Kidney (tissue), 14 donors: ENCODE results near the gene JADE3. TPM values are rescaled to one million over a fixed set of nuclear protein-coding genes. Genes with fewer than 3 reads are reported as not detected.

ENCODE experiments used
- DNase-seq, 5 donors: peaks; one replicate each; pipeline ENCODE4 v3.0.0-alpha.2; 2013 to 2020
- FAIRE-seq: peaks from 2 replicates; lab custom pipeline; 2012; peaks lifted over from hg19 to GRCh38; lab: Jason Lieb, UNC
- H3K27ac ChIP-seq, 2 donors: one replicate each; pipeline ENCODE4 v1.7.0; 2013; ENCODE audit warnings: low read depth in 2 of 2, low read length in 2 of 2, inconsistent platforms in 1 of 2
- H3K27me3 ChIP-seq: one replicate; pipeline ENCODE4 v1.7.1; 2013; ENCODE audit warnings: low read length, inconsistent platforms; ENCODE audit not compliant: control insufficient read depth, insufficient read depth
- H3K36me3 ChIP-seq, 3 donors: one replicate each; pipeline versions ENCODE4 v1.7.0 to v1.7.1; 2013; ENCODE audit warnings: low read length in 3 of 3, control low read depth in 1 of 3, inconsistent platforms in 1 of 3; ENCODE audit not compliant: insufficient read depth in 3 of 3, control insufficient read depth in 2 of 3
- H3K4me1 ChIP-seq, 3 donors: one replicate each; pipeline versions ENCODE4 v1.7.0 to v1.7.1; 2013; ENCODE audit warnings: low read length in 3 of 3, inconsistent platforms in 1 of 3, low read depth in 1 of 3; ENCODE audit not compliant: control insufficient read depth in 2 of 3, insufficient read depth in 2 of 3
- H3K4me3 ChIP-seq, 3 donors: one replicate each; pipeline versions ENCODE4 v1.7.0 to v1.8.1; 2013; ENCODE audit warnings: low read length in 3 of 3, control low read depth in 1 of 3, inconsistent platforms in 1 of 3
- H3K9ac ChIP-seq, 3 donors: one replicate each; pipeline versions ENCODE4 v1.7.0 to v1.7.1; 2013; ENCODE audit warnings: low read length in 3 of 3, control low read depth in 1 of 3, inconsistent platforms in 1 of 3
- H3K9me3 ChIP-seq, 3 donors: one replicate each; pipeline versions ENCODE4 v1.7.0 to v1.7.1; 2013; ENCODE audit warnings: low read length in 3 of 3, control low read depth in 1 of 3, inconsistent platforms in 1 of 3; ENCODE audit not compliant: control insufficient read depth in 2 of 3, insufficient read depth in 1 of 3
- CTCF ChIP-seq: IDR thresholded peaks from 3 replicates; pipeline ENCODE4 v1.5.1; 2012; ENCODE audit warnings: mild to moderate bottlenecking, moderate library complexity, borderline replicate concordance; ENCODE audit not compliant: insufficient read depth; ENCODE audit errors: extremely low read depth
- intact Hi-C: fragments of 100-400 bp; cut with DNase I; formaldehyde crosslinking; loops from one replicate; pipeline ENCODE4 v1.11.1; 2022
- polyA plus RNA-seq: library from polyadenylated mRNA; stranded (reverse); fragments of 350-450 nt; fragmentation: Illumina TruSeq; extraction: RNeasy Lipid Tissue Mini Kit (QIAGEN cat#74804); gene quantifications from one replicate; pipeline ENCODE4 v1.2.3, GENCODE V29; 2014; ENCODE audit warnings: low read depth, low replicate concordance; ENCODE audit not compliant: insufficient read depth
- total RNA-seq: library from RNA; stranded (reverse); fragmentation: NEBNext Ultra II Directional; extraction: Animal tissue kit (Norgen Biotek cat#: 25700); gene quantifications from one replicate; pipeline ENCODE4 v1.2.1, GENCODE V29; 2021
- donor health status: control.
- donor health status: control.
- donor health status: control.
- donor health status: control.
- donor health status: control.
- donor health status: DM: yes; HTN: yes; CAD: no.
- donor health status: Normal renal cell carcinoma (clear cell type).

Gene JADE3
- total and polyA plus RNA-seq, 2 donors from 2014 or later: 3.2 to 13.1 TPM

GRCh38 chrX:46941341-46941740 lies 29.1 kb downstream of the JADE3 start:
- Histone ChIP-seq H3K27me3 (no peaks in the 10 kb centered on the region), H3K4me3 (no peak overlapping the region), H3K36me3 (no peaks in the 10 kb centered on the region), H3K4me1 (no peaks in the 10 kb centered on the region), H3K9ac (no peak overlapping the region), H3K27ac (no peak overlapping the region), H3K9me3 (no peaks in the 10 kb centered on the region)
- TF ChIP-seq CTCF: no peak
- FAIRE-seq (no peak), DNase-seq (no peak)
- intact Hi-C loops: no loop called here

GRCh38 chrX:46953137-46953527 lies 40.9 kb downstream of the JADE3 start:
- intact Hi-C loops: no loop called here
- no peak for FAIRE-seq

GRCh38 chrX:46953597-46953996 lies 41.4 kb downstream of the JADE3 start:
- peak overlapping the region in 1 of 2 donors; percentile 47 for H3K27ac ChIP-seq

More at GRCh38 chrX:46953137-46953527, 40.9 kb downstream of the JADE3 start:
- no peak for DNase-seq
- TF ChIP-seq CTCF: no peak
- no peaks in the 10 kb centered on the region for H3K36me3 ChIP-seq
- H3K9ac ChIP-seq: no peak overlapping the region
- peak overlapping the region in 1 of 2 donors; percentile 28 for H3K27ac ChIP-seq
- H3K4me1 ChIP-seq: peaks cover 2 to 5% (median 3%) of the 10 kb centered on the region in 3 donors
- H3K4me3 ChIP-seq: no peak overlapping the region
- H3K27me3 ChIP-seq: no peaks in the 10 kb centered on the region
- H3K9me3 ChIP-seq: no peaks in the 10 kb centered on the region

More at GRCh38 chrX:46953597-46953996, 41.4 kb downstream of the JADE3 start:
- Histone ChIP-seq H3K36me3 (no peaks in the 10 kb centered on the region), H3K9me3 (no peaks in the 10 kb centered on the region), H3K27me3 (no peaks in the 10 kb centered on the region), H3K4me1 (peaks cover 2 to 5% (median 3%) of the 10 kb centered on the region in 3 donors), H3K9ac (no peak overlapping the region), H3K4me3 (no peak overlapping the region)
- DNase-seq (peak in 1 of 5 donors; percentile 56), FAIRE-seq (peak; percentile 39)
- intact Hi-C loops: no loop called here
- TF ChIP-seq CTCF: no peak
